HUES64 (cell line): ENCODE measurements around the gene TMEM97.
A peak's percentile ranks its signal among the peaks of the same experiment; 100 is the strongest.

Experiments
- H3K27ac ChIP-seq: 2 replicates; pipeline ENCODE4 v1.7.0; 2013; ENCODE audit warnings: low read depth, low read length, inconsistent platforms
- H3K27me3 ChIP-seq: 2 replicates; pipeline ENCODE4 v1.6.1; 2013; ENCODE audit warnings: mild to moderate bottlenecking, low read length; ENCODE audit not compliant: insufficient read depth
- H3K36me3 ChIP-seq: 2 replicates; pipeline ENCODE4 v1.6.1; 2013; ENCODE audit warnings: mild to moderate bottlenecking, low read length; ENCODE audit not compliant: insufficient read depth
- H3K4me1 ChIP-seq: 2 replicates; pipeline ENCODE4 v1.6.1; 2013; ENCODE audit warnings: mild to moderate bottlenecking, low read length, moderate library complexity; ENCODE audit not compliant: insufficient read depth
- H3K4me3 ChIP-seq: 2 replicates; pipeline ENCODE4 v1.5.1; 2013; ENCODE audit warnings: mild to moderate bottlenecking, low read length, moderate library complexity
- H3K9ac ChIP-seq: 2 replicates; pipeline ENCODE4 v1.6.1; 2013; ENCODE audit warnings: mild to moderate bottlenecking, low read depth, low read length
- H3K9me3 ChIP-seq: 2 replicates; pipeline ENCODE4 v1.6.1; 2013; ENCODE audit warnings: low read depth, low read length; ENCODE audit not compliant: insufficient read depth
- WGBS: fragments of 150-250, 120-280 bp; methylation state at CpG from one replicate; pipeline ENCODE4 v1.1.7; 2013; ENCODE audit warnings: missing lambda C conversion rate; 5-methylcytosine and 5-hydroxymethylcytosine counted together

TMEM97 gene

DNA sequence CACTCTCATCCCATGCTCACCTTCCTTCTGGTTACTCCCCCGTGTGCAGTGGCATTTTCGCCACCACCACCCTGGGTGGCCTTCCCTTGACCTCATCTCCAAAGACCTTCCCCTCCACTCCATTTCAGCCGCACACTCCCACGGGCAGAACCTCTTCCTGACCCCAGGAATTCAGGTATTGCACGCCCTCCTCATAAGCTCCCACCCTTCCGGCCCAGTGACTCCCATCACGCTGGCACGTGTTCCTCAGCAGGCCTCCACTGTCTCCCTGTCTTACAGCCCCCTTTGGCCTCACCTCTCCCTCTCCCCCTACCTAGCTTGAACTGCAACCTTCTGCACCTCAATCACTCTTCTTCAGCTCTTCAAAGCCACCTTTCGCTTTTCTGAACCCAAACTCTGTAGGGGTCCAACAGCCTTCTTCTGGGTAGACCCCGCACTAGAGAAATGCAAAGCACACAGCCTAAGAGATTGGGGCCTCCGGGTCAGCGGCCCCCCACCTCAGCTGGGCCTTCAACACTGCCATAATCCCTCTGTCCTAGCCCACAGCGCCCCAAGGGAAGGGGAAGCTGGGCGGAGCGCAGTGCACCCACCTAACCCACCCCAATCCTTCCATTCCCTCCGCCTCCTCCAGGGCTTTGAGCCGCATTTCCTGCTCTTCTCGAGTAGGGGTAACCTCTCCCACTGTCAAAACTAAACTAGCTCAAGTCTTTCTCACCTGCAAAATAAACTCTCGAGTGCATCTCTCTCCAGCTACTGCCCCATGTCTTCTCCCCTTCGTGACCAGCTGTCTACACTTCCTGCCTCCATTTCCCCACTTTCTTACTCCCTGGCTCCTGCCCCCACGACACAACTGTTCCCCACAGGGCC, 1.7 kb upstream of the TMEM97 start:
- Histone ChIP-seq H3K4me1 (peaks cover 19% of the 10 kb centered on the region), H3K9ac (peak overlapping the region; percentile 84), H3K27me3 (no peaks in the 10 kb centered on the region), H3K27ac (no peak overlapping the region), H3K36me3 (peaks cover 12% of the 10 kb centered on the region), H3K4me3 (peak overlapping the region; percentile 94), H3K9me3 (no peaks in the 10 kb centered on the region)
- WGBS: 69% methylated on average over 21 of the region's 21 CpGs

DNA sequence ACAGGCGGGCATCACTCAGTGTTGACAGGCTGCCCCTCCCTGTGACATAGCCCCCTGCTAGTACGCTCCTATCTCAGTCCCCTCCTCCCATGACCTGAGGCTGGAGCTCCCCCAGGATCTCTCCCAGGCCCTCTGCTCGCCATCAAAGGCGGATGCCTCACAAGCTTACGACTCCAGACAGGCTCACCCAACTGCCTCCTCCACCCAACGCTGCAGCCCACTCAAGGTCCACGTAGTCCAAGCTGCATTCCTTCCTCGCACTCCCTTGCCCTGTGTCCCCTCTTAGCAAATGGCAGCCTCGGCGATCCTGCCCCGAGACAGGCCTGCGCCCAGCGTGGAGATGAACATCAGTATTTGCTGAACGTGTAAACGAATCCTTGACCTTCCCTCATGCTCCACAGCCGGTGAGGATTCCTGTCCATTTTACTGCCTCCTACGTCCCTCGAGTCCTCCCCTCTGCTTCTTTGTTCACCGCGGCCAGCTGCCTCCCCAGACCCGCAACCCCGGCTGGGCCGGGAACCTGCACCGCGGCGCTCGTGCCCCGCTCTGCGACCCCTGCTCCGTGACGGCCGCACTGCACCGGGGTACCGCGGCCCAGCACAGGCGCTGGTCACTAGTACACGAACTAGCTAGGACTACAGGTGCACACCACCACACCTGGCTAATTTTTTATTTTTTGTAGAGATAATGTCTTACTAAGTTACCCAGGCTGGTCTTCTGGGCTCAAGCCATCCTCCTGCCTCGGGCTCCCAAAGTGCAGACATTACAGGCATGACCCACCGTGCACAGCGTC, 838 bp upstream of the TMEM97 start:
- Histone ChIP-seq H3K4me3 (peak overlapping the region; percentile 94), H3K9me3 (no peaks in the 10 kb centered on the region), H3K9ac (peak overlapping the region; percentile 84), H3K27ac (peak overlapping the region; percentile 56), H3K4me1 (peaks cover 19% of the 10 kb centered on the region), H3K27me3 (no peaks in the 10 kb centered on the region), H3K36me3 (peaks cover 19% of the 10 kb centered on the region)
- 5% methylated on average over 40 of the region's 40 CpGs for WGBS

DNA sequence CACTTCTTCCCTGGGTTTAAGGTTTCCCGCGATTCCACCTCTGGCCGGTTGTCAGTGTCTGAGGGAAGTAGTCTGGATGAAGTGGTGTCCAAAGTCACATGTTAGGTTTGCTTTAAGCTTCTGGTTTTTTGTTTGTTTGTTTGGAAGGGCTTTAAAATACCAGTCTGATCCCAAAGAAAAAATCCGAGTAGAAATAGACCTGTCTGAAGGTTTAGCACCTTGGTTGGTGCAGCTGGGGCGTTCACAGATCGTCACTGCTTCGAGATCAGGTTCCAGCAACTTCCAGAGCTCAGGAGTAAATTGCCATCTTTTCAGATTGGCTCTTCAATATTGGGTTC, 567 bp downstream of the TMEM97 start:
- H3K27ac ChIP-seq: peak overlapping the region; percentile 66
- peaks cover 25% of the 10 kb centered on the region for H3K4me1 ChIP-seq
- H3K9me3 ChIP-seq: no peaks in the 10 kb centered on the region
- under 1% methylated on average over 7 of the region's 7 CpGs for WGBS
- peak overlapping the region; percentile 94 for H3K9ac ChIP-seq
- H3K36me3 ChIP-seq: peaks cover 19% of the 10 kb centered on the region
- peak overlapping the region; percentile 94 for H3K4me3 ChIP-seq
- no peaks in the 10 kb centered on the region for H3K27me3 ChIP-seq

DNA sequence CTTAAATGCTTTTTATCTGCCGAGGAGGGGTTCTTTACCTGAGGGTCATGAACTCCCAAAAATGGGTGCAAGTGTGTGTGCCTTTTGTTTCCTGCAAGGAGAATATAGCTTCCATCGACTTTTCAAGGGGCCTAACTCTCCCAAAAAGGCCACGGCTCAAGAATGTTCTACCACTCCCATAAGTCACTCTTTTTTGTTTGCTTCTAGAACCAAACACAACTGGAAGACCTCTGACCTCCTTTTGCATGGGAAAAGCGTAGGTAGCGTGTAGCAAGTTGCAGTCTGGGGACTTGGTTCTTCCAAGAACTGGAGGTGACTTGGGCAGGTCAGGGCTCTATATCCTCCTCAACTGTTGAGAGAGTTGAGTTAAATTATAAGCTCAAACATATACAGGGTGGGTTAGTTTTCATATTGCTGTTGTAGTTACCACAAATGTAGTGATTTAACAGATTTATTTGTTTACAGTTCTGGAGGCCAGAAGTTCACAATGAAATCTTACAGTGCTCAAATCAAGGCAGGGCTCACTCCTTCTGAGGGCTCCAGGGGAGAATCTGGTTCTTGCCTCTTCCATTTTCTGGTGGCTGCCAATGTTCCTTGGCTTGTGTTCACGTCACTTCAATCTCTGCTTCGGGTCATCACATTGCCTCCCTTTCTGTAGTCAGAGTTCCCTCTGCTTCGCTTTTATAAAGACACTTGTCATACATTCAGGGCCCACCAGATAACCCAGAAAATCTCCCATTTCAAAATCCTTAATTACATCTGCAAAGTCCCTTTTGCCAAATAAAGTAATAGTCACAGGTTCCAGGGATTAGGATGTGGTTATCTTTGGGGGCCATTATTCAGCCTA, 1.4 kb downstream of the TMEM97 start:
- H3K4me3 ChIP-seq: peak overlapping the region; percentile 94
- WGBS: 67% methylated on average over 8 of the region's 8 CpGs
- no peak overlapping the region for H3K27ac ChIP-seq
- peaks cover 26% of the 10 kb centered on the region for H3K36me3 ChIP-seq
- H3K27me3 ChIP-seq: no peaks in the 10 kb centered on the region
- H3K9me3 ChIP-seq: no peaks in the 10 kb centered on the region
- peaks cover 25% of the 10 kb centered on the region for H3K4me1 ChIP-seq
- H3K9ac ChIP-seq: peak overlapping the region; percentile 94; the same call in 1 of the 2 replicates

DNA sequence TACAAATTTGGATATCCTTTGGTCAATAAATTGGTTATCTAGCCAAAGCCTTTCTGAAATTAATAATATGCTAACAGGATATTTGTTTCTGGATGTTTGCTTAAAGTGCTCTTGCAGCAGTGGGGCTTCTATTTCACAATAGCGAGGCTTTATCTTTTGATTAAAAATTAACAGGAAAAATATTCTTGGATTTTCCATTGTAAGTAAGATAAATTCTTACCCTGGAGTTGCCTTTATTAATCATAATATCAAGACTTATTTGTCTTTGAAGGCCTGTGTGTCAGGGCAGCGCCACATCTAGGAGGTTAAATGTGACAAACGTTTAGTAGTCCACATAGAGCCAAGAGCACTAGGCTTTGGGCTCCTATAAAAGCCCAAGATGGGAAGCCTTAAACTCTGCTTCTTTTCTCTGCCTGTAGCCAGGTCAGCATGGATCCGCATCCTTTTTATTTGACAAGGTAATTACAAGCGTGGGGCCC, 5.3 kb downstream of the TMEM97 start:
- H3K27me3 ChIP-seq: no peaks in the 10 kb centered on the region
- H3K4me3 ChIP-seq: no peak overlapping the region
- peaks cover 17% of the 10 kb centered on the region for H3K4me1 ChIP-seq
- WGBS: 93% methylated on average over 5 of the region's 5 CpGs
- H3K9me3 ChIP-seq: no peaks in the 10 kb centered on the region
- H3K27ac ChIP-seq: no peak overlapping the region
- no peak overlapping the region for H3K9ac ChIP-seq
- H3K36me3 ChIP-seq: peaks cover 65% of the 10 kb centered on the region

DNA sequence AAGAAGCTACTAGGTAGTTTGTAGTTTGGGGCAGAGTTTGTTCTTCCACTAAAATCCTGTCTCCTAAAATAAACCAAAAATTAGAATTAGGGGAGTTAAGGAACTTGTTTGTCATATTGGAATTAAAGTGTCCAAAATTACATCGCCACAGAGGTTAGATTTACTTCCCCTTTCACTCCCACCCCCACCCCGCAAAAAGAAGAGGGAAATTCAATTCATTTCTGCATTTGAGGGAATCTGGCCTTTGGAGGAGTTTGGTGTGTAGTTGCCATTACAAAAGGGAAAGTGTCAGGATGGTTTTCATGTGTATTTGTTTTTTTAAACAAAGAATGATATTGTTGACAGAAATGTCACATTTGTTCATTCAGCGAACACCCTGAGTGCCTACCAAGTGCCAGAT, 5.8 kb downstream of the TMEM97 start:
- Histone ChIP-seq H3K27ac (no peak overlapping the region), H3K36me3 (peaks cover 68% of the 10 kb centered on the region), H3K4me1 (peaks cover 17% of the 10 kb centered on the region), H3K27me3 (no peaks in the 10 kb centered on the region), H3K4me3 (no peak overlapping the region), H3K9me3 (no peaks in the 10 kb centered on the region), H3K9ac (no peak overlapping the region)
- over 99% methylated on average over 2 of the region's 3 CpGs for WGBS

DNA sequence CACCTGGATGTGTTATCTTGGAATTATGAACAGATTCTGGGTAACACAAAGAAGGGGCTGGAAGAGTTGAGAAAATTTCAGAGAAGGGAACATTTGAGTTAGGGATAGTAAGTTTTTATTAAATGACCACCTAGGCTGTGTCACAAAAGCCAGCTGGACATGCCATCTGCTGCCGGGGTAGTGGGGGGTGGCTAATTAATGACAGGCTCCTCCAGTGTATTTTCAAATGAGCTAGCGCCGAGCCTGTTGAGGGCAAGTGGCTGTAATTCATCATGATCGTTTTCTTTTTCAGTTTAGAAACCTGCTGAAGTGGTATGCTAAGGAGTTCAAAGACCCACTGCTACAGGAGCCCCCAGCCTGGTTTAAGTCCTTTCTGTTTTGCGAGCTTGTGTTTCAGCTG, 6.2 kb downstream of the TMEM97 start:
- H3K36me3 ChIP-seq: peaks cover 68% of the 10 kb centered on the region
- no peak overlapping the region for H3K9ac ChIP-seq
- H3K4me1 ChIP-seq: peaks cover 16% of the 10 kb centered on the region
- WGBS: 95% methylated on average over 5 of the region's 5 CpGs
- no peak overlapping the region for H3K27ac ChIP-seq
- H3K4me3 ChIP-seq: no peak overlapping the region
- H3K9me3 ChIP-seq: no peaks in the 10 kb centered on the region
- H3K27me3 ChIP-seq: no peaks in the 10 kb centered on the region

DNA sequence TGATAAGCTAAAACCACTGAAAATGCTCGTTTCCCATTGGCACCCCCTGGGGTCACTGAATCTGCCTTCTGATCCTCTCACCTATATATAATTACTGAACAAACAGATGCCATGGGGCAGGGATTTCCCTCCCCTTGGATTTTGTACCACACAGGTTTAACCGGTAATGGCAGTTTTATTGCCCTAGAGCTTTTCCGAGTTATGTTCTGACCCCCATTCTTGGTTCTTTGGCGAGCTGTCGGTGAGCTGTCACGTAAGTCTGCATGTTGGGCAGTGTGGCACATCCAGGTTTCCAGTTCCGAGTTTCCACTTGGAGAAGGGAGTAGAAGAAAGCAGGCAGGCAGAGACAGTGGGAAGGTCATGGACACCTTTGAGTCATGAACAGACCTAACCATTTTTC, 7.1 kb downstream of the TMEM97 start:
- Histone ChIP-seq H3K9me3 (no peaks in the 10 kb centered on the region), H3K4me3 (no peak overlapping the region), H3K27me3 (no peaks in the 10 kb centered on the region), H3K27ac (no peak overlapping the region), H3K9ac (no peak overlapping the region), H3K4me1 (peaks cover 7% of the 10 kb centered on the region; the same call in 1 of the 2 replicates), H3K36me3 (peaks cover 59% of the 10 kb centered on the region)
- 96% methylated on average over 7 of the region's 7 CpGs for WGBS

DNA sequence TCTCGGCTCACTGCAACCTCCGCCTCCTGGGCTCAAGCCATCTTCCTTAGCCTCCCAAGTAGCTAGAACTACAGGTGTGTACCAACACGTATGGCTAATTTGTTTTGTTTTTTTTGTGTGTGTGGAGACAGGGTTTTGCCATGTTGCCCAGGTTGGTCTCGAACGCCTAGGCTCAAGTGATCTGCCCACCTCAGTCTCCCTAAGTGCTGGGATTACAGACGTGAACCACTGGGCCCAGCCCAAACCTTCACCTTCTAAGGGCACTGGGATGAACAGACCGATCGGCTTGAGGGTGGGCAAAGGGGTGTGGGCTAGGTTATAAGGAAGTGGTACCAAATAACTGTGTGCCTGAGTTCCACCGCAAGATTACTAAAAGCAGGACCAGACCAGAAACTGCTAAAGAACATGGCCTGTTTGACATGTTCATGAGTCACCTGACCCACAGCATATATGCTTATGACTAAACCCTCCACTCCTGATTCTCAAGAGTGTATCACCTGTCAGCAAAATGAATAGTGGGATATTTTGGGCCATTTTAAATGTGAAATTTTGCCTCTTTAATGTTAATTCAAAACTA, 8.1 kb downstream of the TMEM97 start:
- WGBS: 98% methylated on average over 9 of the region's 9 CpGs
- no peak overlapping the region for H3K4me3 ChIP-seq
- H3K27ac ChIP-seq: no peak overlapping the region
- no peaks in the 10 kb centered on the region for H3K9me3 ChIP-seq
- H3K4me1 ChIP-seq: peaks cover 7% of the 10 kb centered on the region; the same call in 1 of the 2 replicates
- no peaks in the 10 kb centered on the region for H3K27me3 ChIP-seq
- no peak overlapping the region for H3K9ac ChIP-seq
- peaks cover 61% of the 10 kb centered on the region for H3K36me3 ChIP-seq

DNA sequence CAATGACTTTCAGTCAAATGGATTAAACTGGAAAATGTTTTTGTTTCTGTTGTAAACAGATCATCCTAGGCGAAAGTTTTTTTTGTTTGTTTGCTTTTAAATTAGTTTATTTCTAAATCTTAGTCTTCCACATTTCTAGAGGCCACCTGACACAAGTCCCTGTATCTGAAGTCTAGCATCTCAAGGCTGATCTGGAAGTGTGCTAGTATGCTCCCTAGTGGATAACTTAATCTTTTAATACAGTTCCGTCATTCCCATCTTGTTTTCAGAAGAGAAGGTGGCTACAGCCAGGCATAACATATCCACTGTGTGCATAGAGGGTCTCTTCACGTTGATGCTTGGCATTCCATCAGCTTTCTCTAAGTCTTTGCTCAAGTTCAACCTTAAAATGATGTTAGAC, 8.7 kb downstream of the TMEM97 start:
- H3K9me3 ChIP-seq: no peaks in the 10 kb centered on the region
- no peak overlapping the region for H3K4me3 ChIP-seq
- H3K9ac ChIP-seq: no peak overlapping the region
- peaks cover 7% of the 10 kb centered on the region; the same call in 1 of the 2 replicates for H3K4me1 ChIP-seq
- no peaks in the 10 kb centered on the region for H3K27me3 ChIP-seq
- H3K27ac ChIP-seq: no peak overlapping the region
- H3K36me3 ChIP-seq: peaks cover 56% of the 10 kb centered on the region
- WGBS: 89% methylated on average over 3 of the region's 3 CpGs
